22Rv1 (cell line): ENCODE results near the gene SULT1E1.

Experiments used
- H3K27ac ChIP-seq: fragments of 450-650 bp; 2 replicates; pipeline ENCODE4 v1.5.1; 2017
- CTCF ChIP-seq: fragments of 450-650 bp; IDR thresholded peaks from 2 replicates; pipeline ENCODE4 v1.5.1; 2017; ENCODE audit warnings: mild to moderate bottlenecking
- ZFX ChIP-seq: fragments of 450-650 bp; IDR thresholded peaks from 2 replicates; pipeline ENCODE4 v1.6.1; 2017; ENCODE audit warnings: antibody characterized with exemption, borderline replicate concordance

SULT1E1 gene

GRCh38 chr4:69860052-69860451 is at the start of gene SULT1E1:
Gene SULT1E1, minus strand, starts transcription at chr4:69860145. Its CDS starts 2,501 bp downstream, at chr4:69857644.
- TF ChIP-seq ZFX (no peak), CTCF (no peak)
- H3K27ac ChIP-seq, result no peak within 1 kb of the TSS

- no peak overlapping the region for H3K27ac ChIP-seq
- TF ChIP-seq CTCF (no peak), ZFX (no peak)
Measured at GRCh38 chr4:69909195-69909594, 49.2 kb upstream of the SULT1E1 start.

GRCh38 chr4:69907151-69907550 is 47.2 kb upstream of the SULT1E1 start:
- no peak overlapping the region for H3K27ac ChIP-seq

GRCh38 chr4:69896530-69897116 is 36.7 kb upstream of the SULT1E1 start:
- peak; percentile 63 for TF ChIP-seq CTCF
- no peak for TF ChIP-seq ZFX
- no peak overlapping the region for H3K27ac ChIP-seq

More at GRCh38 chr4:69907151-69907550, 47.2 kb upstream of the SULT1E1 start:
- TF ChIP-seq ZFX, result no peak
- no peak for TF ChIP-seq CTCF

- no peak for TF ChIP-seq ZFX
- TF ChIP-seq CTCF, result no peak
Measured at GRCh38 chr4:69894721-69895120, 34.8 kb upstream of the SULT1E1 start.

GRCh38 chr4:69894186-69894585 is 34.2 kb upstream of the SULT1E1 start:
- TF ChIP-seq CTCF (no peak), ZFX (no peak)

More at GRCh38 chr4:69894721-69895120, 34.8 kb upstream of the SULT1E1 start:
- H3K27ac ChIP-seq, result no peak overlapping the region

GRCh38 chr4:69888336-69888735 is 28.4 kb upstream of the SULT1E1 start:
- no peak overlapping the region for H3K27ac ChIP-seq
- TF ChIP-seq ZFX (no peak), CTCF (no peak)

More at GRCh38 chr4:69894186-69894585, 34.2 kb upstream of the SULT1E1 start:
- no peak overlapping the region for H3K27ac ChIP-seq
